ENCODE data around the gene NPW.

Gene NPW

GRCh38 chr16:1998852-1999801 is 20.5 kb upstream of the NPW start:
- no peak for TF ChIP-seq CTCF (IDR thresholded peaks at IDR 0.05; ENCODE audit: low read depth, low read length)
- no peak overlapping the region for H3K4me3 ChIP-seq (ENCODE audit: low read depth, low read length)

- TF ChIP-seq CTCF (IDR thresholded peaks at IDR 0.05; ENCODE audit: low read depth, low read length), result no peak
- H3K4me3 ChIP-seq (ENCODE audit: low read depth, low read length), result no peak overlapping the region
Measured at GRCh38 chr16:1999866-2000514, 19.6 kb upstream of the NPW start.

DNA sequence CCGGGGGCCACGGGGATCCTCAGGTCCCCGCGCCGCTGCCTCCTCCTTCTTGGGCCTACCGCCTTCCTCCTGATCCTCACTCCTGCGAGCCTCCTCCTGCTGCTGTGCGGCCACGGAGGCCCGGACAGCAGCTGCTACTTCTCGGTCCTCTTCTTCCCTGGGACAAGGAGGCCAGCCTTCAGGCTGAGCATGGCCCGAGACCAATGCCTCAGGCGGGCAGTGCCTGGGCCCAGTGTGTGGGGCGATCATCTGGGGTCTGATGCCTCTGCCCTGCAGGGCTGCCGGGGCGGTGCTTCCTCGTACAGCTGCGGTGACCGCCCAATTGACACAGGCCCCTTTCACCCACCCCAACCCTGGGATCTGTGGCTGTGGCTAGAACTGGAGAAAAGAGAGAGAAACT is 18.6 kb upstream of the NPW start:
- H3K4me3 ChIP-seq (ENCODE audit: low read depth, low read length), result no peak overlapping the region
- TF ChIP-seq CTCF (IDR thresholded peaks at IDR 0.05; ENCODE audit: low read depth, low read length), result no peak

DNA sequence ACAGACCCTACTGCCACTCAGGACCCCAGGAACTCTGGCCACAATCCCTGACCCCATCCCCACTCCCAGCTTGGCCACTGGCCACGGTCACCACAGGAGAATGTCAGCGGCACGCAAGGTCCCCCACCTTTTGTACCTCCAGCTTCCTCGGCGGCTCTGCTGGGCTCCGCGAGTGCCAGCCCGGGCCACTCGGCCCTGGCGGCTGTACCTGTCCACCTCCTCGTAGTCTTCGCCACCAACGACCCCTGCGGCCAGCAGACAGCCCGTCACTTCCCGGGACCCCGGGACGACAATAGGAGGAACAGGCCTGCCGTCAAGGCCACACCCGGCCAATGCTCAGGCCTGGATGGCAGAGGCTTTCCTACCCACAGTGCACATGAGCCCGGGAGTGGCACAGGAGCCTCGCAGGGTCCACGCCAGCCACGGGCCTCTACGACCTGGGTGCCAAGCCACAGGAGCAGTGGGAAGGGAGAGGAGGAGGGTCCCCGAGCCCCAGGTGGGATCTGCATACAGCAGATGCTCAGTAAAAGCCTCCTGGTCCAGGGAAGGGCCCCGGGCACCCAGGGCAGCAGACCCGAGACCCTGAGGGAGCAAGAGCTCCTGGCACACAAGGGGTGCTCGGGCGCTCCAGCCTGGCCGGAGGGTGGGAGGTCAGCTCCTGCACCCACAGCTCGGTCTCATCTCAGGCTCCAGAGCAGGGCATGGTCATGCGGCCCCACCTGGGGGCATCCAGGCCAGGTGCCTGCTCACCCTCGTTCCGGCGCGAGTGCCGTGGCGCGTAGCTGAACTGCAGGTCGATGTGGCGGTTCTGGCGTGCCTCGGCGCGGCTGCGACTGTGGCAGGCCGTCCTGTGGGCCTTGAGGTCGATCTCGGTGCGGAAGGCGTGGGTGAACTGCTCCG is 17.9 kb upstream of the NPW start:
- H3K4me3 ChIP-seq (ENCODE audit: low read depth, low read length), result no peak overlapping the region
- no peak for TF ChIP-seq CTCF (IDR thresholded peaks at IDR 0.05; ENCODE audit: low read depth, low read length)

- H3K4me3 ChIP-seq (ENCODE audit: low read depth, low read length), result no peak overlapping the region
- TF ChIP-seq CTCF (IDR thresholded peaks at IDR 0.05; ENCODE audit: low read depth, low read length), result no peak
Measured at GRCh38 chr16:2002406-2003230, 17.0 kb upstream of the NPW start.

- no peak for TF ChIP-seq CTCF (IDR thresholded peaks at IDR 0.05; ENCODE audit: low read depth, low read length)
Measured at GRCh38 chr16:2003231-2003826, 16.3 kb upstream of the NPW start.

More at GRCh38 chr16:2003231-2003826, 16.3 kb upstream of the NPW start:
- H3K4me3 ChIP-seq (ENCODE audit: low read depth, low read length), result no peak overlapping the region
